OCI-LY3 (cell line): Measurements from ENCODE around the gene WNT7B.

Experiments
- H2AFZ ChIP-seq: fragments of 200-600, 300-600 bp; shearing (Covaris generic); 2 replicates; pipeline ENCODE4 v1.6.0; 2014; ENCODE audit warnings: antibody characterized with exemption, low read depth, low read length
- H3K27ac ChIP-seq: fragments of 200-600, 300-600 bp; sonication (generic); 2 replicates; pipeline ENCODE4 v1.5.1; 2014; ENCODE audit warnings: mild to moderate bottlenecking, low read length, moderate library complexity, mixed read lengths
- H3K27me3 ChIP-seq: fragments of 200-600, 300-600 bp; sonication (generic); 2 replicates; pipeline ENCODE4 v1.6.1; 2014; ENCODE audit warnings: low read depth, low read length, mixed read lengths
- H3K36me3 ChIP-seq: fragments of 200-600, 300-600 bp; sonication (generic); replicated peaks from 2 replicates; pipeline ENCODE3; 2014; ENCODE audit warnings: low read depth, low read length, mixed read lengths
- H3K4me1 ChIP-seq: fragments of 300-600, 200-600 bp; sonication (generic); 2 replicates; pipeline ENCODE4 v1.6.1; 2014; ENCODE audit warnings: low read length, mixed read lengths
- H3K4me2 ChIP-seq: fragments of 200-600, 300-600 bp; sonication (generic); 2 replicates; pipeline ENCODE4 v1.6.1; 2014; ENCODE audit warnings: low read length, mixed read lengths
- H3K4me3 ChIP-seq: fragments of 300-600, 200-600 bp; sonication (generic); 2 replicates; pipeline ENCODE4 v1.5.1; 2014; ENCODE audit warnings: antibody characterized with exemption, mild to moderate bottlenecking, low read length, moderate library complexity
- H3K79me2 ChIP-seq: fragments of 300-600, 200-600 bp; shearing (Covaris generic); 2 replicates; pipeline ENCODE4 v1.6.1; 2014; ENCODE audit warnings: mild to moderate bottlenecking, low read length, mixed read lengths
- H3K9ac ChIP-seq: fragments of 300-600, 200-600 bp; shearing (Covaris generic); 2 replicates; pipeline ENCODE4 v1.6.0; 2014; ENCODE audit warnings: mild to moderate bottlenecking, low read length, moderate library complexity
- H3K9me3 ChIP-seq: fragments of 200-600, 300-600 bp; shearing (Covaris generic); 2 replicates; pipeline ENCODE4 v1.6.1; 2014; ENCODE audit warnings: low read length, mixed read lengths; ENCODE audit not compliant: insufficient read depth
- H4K20me1 ChIP-seq: fragments of 200-600, 300-600 bp; sonication (generic); 2 replicates; pipeline ENCODE4 v1.6.1; 2016; ENCODE audit warnings: low read length, mixed read lengths; ENCODE audit not compliant: insufficient read depth
- CTCF ChIP-seq: fragments of 200-600, 300-600 bp; sonication (generic); IDR thresholded peaks from 2 replicates; pipeline ENCODE4 v1.5.1; 2014; ENCODE audit warnings: antibody characterized with exemption, low read length, low read depth
- EZH2phosphoT487 ChIP-seq: fragments of 200-600 bp; shearing (Covaris generic); IDR thresholded peaks from 2 replicates; pipeline ENCODE4 v1.6.1; 2018; ENCODE audit warnings: antibody characterized with exemption, mixed run types, low read depth

The WNT7B gene

GRCh38 chr22:45872659-45873263 is 104.2 kb downstream of the WNT7B start:
- Histone ChIP-seq H3K36me3 (no peaks in the 10 kb centered on the region), H3K79me2 (no peaks in the 10 kb centered on the region), H3K9ac (no peak overlapping the region), H3K27me3 (peaks cover 23% of the 10 kb centered on the region), H2AFZ (no peak overlapping the region), H3K4me1 (no peaks in the 10 kb centered on the region), H3K9me3 (no peaks in the 10 kb centered on the region), H3K4me2 (no peak overlapping the region), H3K4me3 (no peak overlapping the region), H3K27ac (no peak overlapping the region), H4K20me1 (no peaks in the 10 kb centered on the region)
- TF ChIP-seq EZH2phosphoT487: no peak
- no peak for TF ChIP-seq CTCF

- no peaks in the 10 kb centered on the region for H3K9me3 ChIP-seq
- no peaks in the 10 kb centered on the region for H3K4me1 ChIP-seq
- TF ChIP-seq EZH2phosphoT487 (no peak), CTCF (no peak)
- no peak overlapping the region for H2AFZ ChIP-seq
- H3K27ac ChIP-seq: no peak overlapping the region
- no peak overlapping the region for H3K9ac ChIP-seq
- H4K20me1 ChIP-seq: no peaks in the 10 kb centered on the region
- H3K27me3 ChIP-seq: peaks cover 23% of the 10 kb centered on the region
- no peaks in the 10 kb centered on the region for H3K36me3 ChIP-seq
- no peak overlapping the region for H3K4me2 ChIP-seq
- no peaks in the 10 kb centered on the region for H3K79me2 ChIP-seq
- H3K4me3 ChIP-seq: no peak overlapping the region
Observed at GRCh38 chr22:45871721-45872120, 105.2 kb downstream of the WNT7B start.
